HG03097 (cell line): Measurements from ENCODE around the gene ADAT2.

Experiments used
- ATAC-seq: cut with Tn5 transposase; IDR thresholded peaks from one replicate; pipeline ENCODE4 v1.9.1; 2021; ENCODE audit not compliant: unreplicated experiment, low FRiP score

Gene ADAT2

GRCh38 chr6:143399176-143399575 lies 51.3 kb downstream of the ADAT2 start:
- ATAC-seq: no peak

- no peak for ATAC-seq
Measured at GRCh38 chr6:143397227-143398222, 53.0 kb downstream of the ADAT2 start.

- ATAC-seq: no peak
Measured at GRCh38 chr6:143396497-143397226, 53.8 kb downstream of the ADAT2 start.

- no peak for ATAC-seq
Measured at GRCh38 chr6:143395699-143396098, 54.8 kb downstream of the ADAT2 start.

GRCh38 chr6:143394389-143394788 lies 56.1 kb downstream of the ADAT2 start:
- no peak for ATAC-seq

- no peak for ATAC-seq
Measured at GRCh38 chr6:143390278-143390677, 60.2 kb downstream of the ADAT2 start.

- ATAC-seq: no peak
Measured at GRCh38 chr6:143385636-143386035, 64.9 kb downstream of the ADAT2 start.

- no peak for ATAC-seq
Measured at GRCh38 chr6:143376861-143377260, 73.6 kb downstream of the ADAT2 start.

- no peak for ATAC-seq
Measured at GRCh38 chr6:143376375-143376774, 74.1 kb downstream of the ADAT2 start.

- no peak for ATAC-seq
Measured at GRCh38 chr6:143375022-143375585, 75.4 kb downstream of the ADAT2 start.

GRCh38 chr6:143374014-143374413 lies 76.5 kb downstream of the ADAT2 start:
- no peak for ATAC-seq
